Ovary (tissue), 3 donors: ENCODE measurements around the gene MEF2C.

Experiments
- CTCF ChIP-seq, 3 donors: fragments of 450-650 bp in 2 of 3; fragments of 200-600 bp in 1 of 3; IDR thresholded peaks; one replicate each; pipeline versions ENCODE4 v1.5.1 to v1.8.0; 2016 to 2022; ENCODE audit warnings: antibody characterized with exemption in 3 of 3, mild to moderate bottlenecking in 1 of 3
- EP300 ChIP-seq: sonication (generic); formaldehyde crosslinking; IDR thresholded peaks from one replicate; pipeline ENCODE4 v1.6.1; 2017; ENCODE audit warnings: antibody characterized with exemption
- POLR2A ChIP-seq: fragments of 450-650 bp; IDR thresholded peaks from one replicate; pipeline ENCODE4 v1.6.1; 2017; ENCODE audit warnings: antibody characterized with exemption, mild to moderate bottlenecking, moderate library complexity
- donor health status: DM: no; HTN: no; CAD: no.

GRCh38 chr5:88674356-88675167 lies 208.4 kb downstream of the MEF2C start:
- TF ChIP-seq CTCF (IDR thresholded peaks at IDR 0.05): no peak
- no peak for TF ChIP-seq POLR2A
- TF ChIP-seq EP300: no peak
